ENCODE results near the gene JPH3.

- TF ChIP-seq AFF4 (CRISPR knock-in tag; IDR thresholded peaks at IDR 0.05; ENCODE audit: borderline replicate concordance) (no peak), ZNF138 (CRISPR knock-in tag; conservative IDR thresholded peaks at IDR 0.05) (no peak), ZNF423 (CRISPR knock-in tag; IDR thresholded peaks at IDR 0.05) (no peak), ATF3 (CRISPR knock-in tag; conservative IDR thresholded peaks at IDR 0.05) (no peak), ZNF416 (CRISPR knock-in tag; IDR thresholded peaks at IDR 0.05) (no peak)
Measured at GRCh38 chr16:87613961-87614360, 11.7 kb downstream of the JPH3 start.
